OCI-LY1 (cell line): ENCODE measurements around the gene LPAR3.

Source experiments
- EZH2 ChIP-seq: fragments of 200-600 bp; sonication (generic), shearing (Covaris generic); IDR thresholded peaks from 2 replicates; pipeline ENCODE4 v1.8.0; 2017; ENCODE audit warnings: borderline replicate concordance, mixed run types, mild to moderate bottlenecking, antibody characterized with exemption, low read length, moderate library complexity, mixed read lengths
- TF ChIP-seq, protein P1 (sequence below): fragments of 200-600 bp; sonication (generic), shearing (Covaris generic); IDR thresholded peaks from 2 replicates; pipeline ENCODE4 v1.5.1; 2017; ENCODE audit warnings: mild to moderate bottlenecking, antibody characterized with exemption, low read length, moderate library complexity, mixed read lengths

DNA sequence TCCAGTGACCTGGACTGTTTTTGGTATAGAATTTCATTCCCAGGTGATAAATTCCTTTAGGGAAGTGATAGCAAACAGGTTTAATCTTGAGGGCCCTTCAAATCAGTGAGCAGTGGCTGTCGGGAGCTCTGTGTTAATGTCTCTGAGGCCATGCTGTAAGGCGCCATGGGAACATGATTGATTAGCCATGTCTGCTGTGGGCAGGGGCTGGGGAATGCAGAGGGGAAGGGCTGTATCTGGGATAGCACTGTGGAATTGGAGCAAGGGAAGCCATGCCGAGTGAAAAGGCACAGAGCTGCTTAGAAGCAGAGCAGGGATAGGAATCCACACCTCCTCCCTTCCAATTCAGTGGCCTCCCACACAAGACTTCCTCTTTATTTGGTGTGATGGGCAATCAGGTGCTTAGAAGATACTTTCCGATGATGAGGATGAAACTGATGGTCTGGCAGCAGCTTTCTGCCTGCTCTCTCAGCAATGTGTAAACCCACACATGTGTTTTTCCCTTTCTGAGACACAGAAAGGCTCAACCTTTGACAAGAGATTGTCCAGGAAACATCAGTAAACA is 119.0 kb downstream of the LPAR3 start:
- TF ChIP-seq, protein P1, sequence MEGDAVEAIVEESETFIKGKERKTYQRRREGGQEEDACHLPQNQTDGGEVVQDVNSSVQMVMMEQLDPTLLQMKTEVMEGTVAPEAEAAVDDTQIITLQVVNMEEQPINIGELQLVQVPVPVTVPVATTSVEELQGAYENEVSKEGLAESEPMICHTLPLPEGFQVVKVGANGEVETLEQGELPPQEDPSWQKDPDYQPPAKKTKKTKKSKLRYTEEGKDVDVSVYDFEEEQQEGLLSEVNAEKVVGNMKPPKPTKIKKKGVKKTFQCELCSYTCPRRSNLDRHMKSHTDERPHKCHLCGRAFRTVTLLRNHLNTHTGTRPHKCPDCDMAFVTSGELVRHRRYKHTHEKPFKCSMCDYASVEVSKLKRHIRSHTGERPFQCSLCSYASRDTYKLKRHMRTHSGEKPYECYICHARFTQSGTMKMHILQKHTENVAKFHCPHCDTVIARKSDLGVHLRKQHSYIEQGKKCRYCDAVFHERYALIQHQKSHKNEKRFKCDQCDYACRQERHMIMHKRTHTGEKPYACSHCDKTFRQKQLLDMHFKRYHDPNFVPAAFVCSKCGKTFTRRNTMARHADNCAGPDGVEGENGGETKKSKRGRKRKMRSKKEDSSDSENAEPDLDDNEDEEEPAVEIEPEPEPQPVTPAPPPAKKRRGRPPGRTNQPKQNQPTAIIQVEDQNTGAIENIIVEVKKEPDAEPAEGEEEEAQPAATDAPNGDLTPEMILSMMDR, result no peak
- TF ChIP-seq EZH2, result no peak
